CD4-positive, alpha-beta T cell treated with Interleukin-2 at 100 ng/mL for 4 hours (primary cell): ENCODE measurements around the gene PRM3.
"Not testable (repeated sequence)": the region's sequence is repeated elsewhere in the genome, so short reads cannot be mapped to it uniquely, and the experiment has no call there.

ENCODE experiments used
- DNase-seq: peaks from one replicate; pipeline ENCODE4 v3.0.0-alpha.2; 2020; ENCODE audit warnings: low spot score

Gene PRM3

DNA sequence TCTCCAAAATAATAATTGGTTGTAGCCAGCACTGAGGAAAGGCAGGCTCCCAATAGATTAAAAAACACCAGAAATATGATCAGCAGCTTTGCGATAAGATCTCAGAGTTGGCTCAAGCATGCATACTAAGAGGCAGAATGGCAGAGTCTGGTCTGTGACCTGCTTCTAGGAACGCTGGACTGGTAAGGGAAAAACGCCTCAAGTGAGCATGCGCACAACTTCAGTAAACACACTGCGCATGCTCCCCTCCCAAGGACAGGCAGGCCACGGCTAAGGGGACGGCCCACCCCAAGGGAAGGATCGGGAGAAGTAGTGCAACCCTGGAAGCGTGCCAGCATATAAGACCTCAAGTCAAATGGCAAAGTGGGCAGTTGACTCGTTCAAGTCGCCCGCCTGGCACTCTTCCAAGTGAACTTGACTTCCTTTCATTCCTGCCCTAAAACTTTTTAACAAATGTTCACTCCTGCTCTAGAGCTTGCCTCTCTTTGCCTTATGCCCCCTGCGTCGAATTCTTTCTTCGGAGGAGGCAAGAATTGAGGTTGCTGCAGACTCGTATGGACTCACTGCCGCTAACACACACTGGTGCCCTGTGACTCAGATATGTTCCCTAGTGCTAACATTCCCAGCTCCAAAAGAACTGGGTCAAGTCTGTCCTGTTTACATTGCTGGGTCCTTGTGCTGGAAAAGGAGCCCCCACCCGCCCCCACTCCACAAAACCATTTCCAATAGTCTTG, 30.1 kb upstream of the PRM3 start:
- DNase-seq, result no peak

DNA sequence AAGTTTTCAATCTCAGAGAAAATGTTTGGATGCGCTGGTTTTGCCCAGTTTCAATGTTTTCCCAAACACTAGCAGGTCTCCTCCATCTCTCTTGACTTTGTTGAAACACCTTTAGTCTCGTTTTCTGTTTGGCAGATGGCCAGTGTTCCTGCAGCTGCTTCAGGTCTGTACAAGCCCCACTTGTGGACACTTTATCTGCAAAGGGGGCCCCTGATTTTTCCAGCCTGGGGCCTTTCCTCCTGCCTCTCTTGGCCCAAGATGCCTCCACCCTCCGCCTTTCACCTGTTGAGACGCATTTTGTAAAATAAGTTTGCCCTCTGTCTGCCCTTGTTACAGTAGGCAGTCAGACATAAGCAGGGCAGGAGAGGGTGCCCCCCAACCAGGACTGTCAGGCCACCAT, 29.5 kb upstream of the PRM3 start:
- no peak for DNase-seq

DNA sequence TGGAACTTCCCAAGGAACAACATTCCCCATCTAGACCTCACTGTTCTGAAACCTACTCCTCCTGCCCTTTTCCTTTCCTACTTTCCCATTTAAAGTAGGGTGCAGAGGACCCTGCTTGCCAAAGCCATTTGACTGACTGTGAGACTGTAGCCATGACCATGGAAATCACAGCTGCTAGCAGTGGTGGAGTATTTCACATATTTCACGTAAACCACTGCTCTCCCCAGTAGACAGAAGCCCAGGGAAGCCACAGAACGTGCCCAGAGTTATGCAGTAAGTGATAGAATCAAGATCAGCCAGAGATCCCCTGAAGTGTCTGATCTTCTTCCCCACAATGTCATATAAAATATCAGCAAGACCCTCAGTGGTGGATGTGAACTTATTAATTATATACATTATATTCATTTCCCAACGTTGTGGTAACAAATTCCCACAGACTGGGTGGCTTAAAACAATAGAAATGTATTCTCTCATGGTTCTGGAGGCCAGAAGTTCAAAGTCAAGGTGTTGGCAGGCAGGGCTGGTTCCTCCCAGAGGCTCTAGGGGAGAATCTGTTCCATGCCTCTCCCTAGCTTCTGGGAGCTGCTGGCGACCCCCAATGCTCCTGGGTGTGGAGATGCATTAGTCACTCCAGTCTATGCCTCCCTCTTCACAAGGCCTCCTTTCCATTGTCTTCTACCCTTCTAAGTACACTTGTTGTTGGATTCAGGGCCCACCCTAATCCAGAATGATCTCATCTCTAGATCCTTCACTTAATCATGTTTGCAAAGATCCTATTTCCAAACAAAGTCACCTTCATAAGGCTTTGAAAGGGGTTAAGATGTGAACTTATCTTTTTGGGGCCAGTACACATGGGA, 28.4 kb upstream of the PRM3 start:
- DNase-seq, result no peak

DNA sequence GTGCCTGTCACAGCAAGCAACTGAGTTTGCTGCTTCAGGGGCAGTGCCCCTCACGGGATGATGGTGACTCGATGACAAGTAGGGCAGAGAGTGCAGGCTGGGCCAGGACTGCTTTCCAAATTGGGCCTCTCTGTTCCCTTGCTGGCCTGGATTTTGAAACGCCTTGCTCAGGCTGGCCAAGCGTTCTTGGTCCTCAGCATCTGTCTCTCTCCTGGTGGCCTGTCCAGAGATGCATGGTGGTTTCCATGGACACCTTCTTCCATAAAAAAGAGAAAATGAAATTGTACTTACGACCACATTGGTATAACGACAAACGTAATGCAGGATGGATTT, 27.1 kb upstream of the PRM3 start:
- DNase-seq, result no peak

DNA sequence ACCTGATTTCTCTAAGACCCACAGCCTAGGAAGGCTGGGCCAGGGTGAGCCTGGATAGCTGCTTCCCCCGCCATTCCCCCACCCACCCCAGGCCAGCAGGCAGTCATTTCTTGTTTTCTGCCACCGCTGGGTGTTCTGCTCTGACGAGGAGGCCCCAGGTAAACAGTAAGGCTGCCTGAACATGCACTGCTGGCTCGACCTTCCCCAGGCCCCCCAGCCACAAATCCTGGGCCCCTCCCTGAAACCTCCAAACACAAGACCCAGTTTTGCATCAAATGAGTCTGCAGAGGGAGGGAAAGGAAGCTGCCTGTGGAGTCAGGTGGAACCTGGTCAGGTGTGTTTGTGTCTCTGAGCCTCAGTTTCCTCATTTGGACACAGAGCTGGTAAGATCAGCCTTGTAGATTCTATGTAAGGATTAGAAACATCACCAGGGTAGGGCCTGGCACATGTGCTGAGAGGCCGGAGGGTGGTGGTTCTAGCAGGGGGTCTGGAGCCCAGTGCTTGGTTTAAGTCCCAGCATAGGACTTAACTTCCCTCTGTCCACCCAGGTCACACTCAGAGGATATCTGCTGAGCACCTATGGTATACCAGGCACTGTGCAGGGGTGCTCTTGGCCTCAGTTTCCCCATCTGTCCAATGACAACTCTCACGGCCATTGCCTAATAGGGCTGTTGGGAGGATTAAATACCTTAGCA, 26.6 kb upstream of the PRM3 start:
- DNase-seq, result no peak

DNA sequence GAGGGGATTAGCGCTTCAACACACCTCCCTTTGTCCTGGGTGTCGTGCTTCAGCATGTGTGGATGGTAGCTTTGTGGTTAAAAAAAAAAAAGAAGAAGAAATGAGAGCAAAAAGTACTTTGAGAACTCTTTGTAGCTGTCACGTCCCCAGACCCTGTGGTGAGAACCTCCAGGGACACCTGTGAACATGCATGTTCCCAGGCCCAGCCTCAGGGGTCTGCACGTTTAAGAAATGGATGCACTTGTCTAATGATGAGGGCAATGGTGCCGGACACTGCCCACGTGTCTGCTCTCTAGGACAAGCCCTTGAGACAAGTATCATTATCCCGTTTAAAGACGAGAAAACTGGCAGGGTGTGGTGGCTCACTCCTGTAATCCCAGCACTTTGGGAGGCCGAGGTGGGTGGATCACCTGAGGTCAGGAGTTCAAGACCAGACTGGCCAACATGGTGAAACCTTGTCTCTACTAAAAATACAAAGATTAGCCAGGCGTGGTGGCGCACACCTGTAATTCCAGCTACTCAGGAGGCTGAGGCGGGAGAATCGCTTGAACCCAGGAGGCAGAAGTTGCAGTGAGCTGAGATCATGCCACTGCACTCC, 25.6 kb upstream of the PRM3 start:
- not testable (repeated sequence) for DNase-seq

DNA sequence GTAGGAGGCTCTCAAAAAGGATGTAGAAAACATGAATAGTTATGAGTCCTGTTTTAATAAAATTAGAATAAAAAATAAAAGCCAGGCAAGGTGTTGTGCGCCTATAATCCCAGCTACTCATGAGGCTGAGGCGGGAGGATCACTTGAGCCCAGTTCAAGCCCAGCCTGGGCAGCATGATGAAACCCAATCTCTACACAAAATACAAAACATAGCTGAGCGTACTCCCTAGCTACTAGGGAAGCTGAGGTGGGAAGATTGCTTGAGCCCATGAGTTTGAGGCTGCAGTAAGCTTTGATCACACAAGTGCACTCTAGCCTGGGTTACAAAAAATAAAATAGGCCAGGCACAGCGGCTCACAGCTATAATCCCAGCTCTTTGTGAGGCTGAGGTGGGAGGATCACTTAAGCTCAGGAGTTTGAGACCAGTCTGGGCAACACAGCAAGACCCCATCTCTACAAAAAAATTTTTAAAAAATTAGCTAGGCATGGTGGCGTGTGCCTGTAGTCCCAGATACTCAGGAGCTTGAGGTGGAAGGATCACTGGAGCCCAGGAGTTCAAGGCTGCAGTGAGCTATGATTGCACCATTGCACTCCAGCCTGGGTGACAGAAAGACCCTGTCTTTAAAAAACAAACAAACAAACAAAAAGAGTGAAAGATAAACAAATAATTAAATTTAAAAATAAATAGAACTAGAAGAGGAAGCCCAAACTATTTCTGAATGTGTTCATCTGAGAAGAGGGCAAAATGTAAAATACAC, 24.9 kb upstream of the PRM3 start:
- no peak for DNase-seq

DNA sequence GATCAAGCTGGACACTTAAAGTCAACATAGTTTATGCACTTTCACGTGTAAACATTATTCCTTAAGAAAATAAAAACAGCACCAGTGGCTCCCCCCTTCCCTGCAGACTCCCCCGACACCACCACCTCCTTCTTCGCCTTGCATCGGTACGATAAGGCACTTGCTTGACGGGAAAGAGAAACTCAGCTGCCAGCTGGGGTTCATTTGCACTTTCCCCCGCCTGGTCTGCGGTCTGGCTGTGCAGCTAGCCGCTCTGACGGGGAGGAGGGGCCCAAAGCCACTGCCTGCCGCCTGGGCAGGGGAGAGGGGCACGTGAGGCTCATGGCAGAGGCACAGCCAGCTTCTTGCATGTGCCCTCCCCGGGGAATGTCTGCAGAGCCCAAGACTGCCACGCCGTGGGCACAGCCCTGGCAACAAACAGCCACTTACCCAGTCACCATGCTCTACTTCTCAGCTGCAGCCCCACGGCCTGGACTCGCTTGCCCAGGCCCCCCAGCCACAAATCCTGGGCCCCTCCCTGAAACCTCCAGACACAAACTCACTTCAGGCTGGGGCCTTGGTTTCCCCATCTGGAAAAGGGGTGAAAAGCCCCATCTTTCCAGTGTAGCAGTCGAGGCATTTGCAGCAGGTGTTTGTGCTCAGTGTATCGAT, 24.2 kb upstream of the PRM3 start:
- peak; percentile 57 for DNase-seq

DNA sequence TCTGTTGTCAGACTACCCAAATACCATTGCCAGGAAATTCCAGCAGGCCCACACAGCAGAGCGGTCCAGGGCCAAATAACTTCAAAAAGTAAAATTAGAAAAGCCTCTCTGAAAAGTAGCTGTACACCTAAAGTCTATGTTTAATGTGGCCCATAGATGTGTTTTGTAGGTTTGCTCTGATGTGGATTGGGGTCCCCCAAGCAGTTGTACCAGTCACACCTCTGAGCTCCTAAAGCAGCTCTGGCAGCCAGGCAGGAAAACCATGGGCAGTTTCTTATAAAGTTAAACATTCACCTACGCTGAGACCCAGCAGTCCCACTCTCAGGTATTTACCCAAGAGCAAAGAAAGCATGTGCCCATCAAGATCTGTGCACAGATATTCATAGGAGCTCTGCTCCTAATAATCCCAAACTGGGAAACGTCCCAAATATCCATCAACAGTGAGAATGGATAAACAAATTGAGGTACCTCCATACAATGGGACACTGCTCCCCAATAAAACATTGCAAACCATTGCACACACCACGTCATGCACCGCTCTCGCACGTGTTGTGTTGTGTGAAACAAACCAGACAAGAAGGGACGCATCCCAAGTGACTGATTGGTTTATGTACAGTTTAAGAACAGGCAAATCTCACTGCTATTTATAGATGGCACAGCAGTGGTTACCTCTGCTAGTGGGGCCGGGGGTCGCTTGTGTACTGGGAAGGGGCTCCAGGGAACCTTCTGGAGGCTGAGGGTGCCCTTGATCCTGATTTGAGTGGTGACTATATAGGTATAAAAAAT, 23.5 kb upstream of the PRM3 start:
- no peak for DNase-seq

DNA sequence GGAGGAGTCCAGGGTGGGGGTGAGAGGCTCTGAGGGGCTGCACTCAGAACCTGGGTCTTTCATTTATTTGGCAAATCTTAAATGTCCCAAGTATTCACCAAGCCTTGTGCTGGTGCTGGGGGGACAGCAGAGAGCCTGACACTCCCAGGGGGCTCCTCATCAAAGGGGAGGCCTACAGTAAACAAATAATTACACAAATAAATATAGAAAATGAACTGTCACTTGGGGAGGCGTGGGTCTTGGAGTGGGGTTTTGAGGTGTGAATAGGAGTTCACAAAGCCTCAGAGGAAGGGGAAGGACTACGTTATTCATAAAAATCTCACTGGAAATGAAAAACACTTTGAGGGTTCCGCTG, 22.9 kb upstream of the PRM3 start:
- DNase-seq, result no peak

DNA sequence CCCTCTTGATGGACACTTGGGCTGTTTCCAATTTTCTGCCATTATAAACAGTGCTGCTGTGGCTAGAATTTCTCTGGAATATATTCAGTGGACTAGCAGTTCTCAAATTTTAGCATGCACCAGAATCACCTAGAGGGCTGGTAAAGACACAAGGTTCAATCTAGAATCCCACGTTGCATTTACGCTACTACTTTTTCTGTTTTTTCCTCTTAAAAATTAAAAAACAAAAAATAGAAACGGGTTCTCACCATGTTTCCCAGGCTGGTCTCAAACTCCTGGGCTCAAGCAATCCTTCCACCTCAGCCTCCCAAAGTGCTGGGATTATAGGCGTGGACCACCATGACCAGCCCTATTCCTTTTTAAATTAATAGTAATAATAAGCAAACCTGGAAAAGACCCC, 22.2 kb upstream of the PRM3 start:
- DNase-seq, result no peak

DNA sequence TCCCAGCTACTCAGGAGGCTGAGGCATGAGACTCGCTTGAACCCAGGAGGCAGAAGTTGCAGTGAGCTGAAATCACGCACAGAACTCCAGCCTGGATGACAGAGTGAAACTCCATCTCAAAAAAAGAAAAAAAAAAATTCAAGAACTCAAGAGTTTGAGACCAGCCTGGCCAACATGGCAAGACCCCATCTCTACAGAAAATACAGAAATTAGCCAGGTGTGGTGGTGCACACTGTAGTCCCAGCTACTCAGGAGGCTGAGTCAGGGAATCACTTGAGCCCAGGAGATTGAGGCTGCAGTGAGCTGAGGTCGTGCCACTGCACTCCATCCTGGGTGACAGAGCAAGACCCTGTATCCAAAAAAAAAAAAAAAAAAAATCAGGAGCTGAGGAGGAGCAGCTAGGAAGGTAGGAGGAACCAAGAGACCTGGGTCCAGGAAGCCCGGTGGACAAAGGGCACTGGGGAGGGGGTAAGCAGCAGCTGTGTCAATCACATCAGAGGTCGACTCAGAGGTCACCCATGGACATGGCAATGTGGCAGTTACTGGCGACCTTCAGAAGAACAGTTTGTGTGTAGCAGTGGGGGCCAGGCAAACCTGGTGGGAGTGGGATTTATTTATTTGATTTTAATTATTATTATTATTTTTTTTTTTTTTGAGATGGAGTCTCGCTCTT, 18.8 kb upstream of the PRM3 start:
- DNase-seq, result no peak

DNA sequence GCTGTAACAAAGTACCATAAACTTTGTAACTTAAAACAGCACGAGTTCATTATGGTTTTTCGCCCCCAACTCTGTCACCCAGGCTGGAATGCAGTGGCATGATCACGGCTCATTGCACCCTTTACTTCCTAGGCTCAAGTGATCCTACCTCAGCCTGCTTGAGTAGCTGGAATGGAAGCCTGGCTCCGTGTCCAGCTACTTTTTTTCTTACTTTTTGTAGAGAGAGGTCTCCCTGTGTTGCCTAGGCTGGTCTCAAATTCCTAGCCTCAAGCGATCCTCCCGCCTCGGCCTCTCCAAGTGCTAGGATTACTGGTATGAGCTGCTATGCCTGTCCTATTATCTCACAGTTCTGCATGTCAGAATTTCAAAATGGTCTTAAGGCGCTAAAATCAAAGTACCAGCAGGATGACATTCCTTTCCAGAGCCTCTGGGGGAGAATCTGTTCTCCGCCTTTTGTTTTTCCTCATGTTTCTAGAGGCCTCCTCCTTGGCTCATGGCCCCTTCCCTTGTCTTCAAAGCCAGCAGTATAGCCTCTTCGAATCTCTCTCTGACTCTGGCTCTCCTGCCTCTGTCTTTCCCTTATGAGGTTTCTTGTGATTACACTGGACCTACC, 17.8 kb upstream of the PRM3 start:
- DNase-seq, result no peak

DNA sequence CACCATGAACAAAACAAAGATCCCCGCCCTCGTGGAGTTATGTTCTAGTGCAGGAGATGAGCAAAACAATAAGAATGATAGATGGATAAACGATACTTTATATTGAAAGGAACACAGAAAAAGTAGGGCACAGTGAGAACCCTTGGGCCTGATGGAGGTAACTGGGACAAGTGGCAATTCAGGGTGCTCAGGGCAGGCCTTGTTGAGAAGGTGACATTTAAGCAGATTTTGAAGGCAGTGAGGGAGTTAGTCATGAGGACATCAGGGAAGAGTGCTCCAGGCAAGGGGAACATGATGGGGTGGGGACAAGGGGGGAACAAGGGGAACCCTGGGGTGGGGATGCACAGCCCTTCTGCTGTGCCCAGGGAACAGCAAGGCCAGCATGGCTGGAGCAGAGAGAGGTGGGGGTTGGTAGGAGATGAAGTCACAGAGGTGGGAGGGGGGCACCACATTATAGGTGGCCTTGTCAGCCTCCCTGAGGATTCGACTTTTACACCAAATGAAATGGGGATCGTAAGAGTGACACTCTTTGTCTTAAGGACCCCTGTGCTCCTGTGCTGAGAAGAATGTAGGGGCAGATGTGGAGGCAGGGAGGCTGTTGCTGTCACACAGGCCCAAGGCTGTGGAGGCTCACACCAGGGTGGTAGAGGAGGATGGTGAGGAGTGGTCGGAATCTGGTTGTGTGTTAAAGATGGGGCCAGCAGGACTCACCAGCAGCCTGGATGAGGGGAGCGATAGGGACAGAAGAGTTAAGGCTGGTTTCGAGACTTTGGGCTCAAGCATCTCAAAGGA, 16.9 kb upstream of the PRM3 start:
- no peak for DNase-seq

DNA sequence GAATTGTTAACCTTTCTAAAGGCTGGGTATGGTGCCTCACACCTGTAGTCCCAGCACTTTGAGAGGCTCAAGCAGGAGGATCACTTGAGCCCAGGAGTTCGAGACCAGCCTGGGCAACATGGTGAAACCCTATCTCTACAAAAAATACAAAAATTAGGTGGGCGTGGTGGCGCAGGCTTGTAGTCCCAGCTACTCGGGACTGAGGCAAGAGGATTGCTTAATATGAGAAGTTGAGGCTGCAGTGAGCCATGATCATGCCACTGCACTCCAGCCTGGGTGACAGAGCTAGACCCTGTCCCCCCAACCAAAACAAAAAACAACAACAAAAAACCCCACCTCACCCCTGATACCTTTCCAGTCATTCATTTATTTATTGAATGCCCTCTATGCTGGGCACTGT, 16.3 kb upstream of the PRM3 start:
- DNase-seq, result not testable (repeated sequence)

DNA sequence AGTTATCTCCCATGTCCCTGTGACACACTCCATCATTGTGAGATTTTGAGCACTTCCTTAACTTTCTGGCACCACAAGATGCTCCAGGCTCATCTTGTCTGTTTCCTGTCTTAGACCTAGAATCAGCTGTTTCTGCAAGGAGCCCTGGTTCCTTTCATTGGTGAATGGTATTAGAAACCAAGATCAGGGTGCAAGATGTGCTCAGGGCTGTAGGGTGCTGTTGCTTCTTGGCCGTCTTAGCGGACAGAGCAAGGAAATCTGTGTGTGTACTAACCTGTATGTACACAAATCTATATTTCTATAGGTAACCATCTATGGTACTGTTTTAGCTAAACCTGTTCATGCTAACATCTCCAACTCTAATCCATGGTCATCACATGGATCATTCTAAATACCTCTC, 15.8 kb upstream of the PRM3 start:
- DNase-seq, result no peak

DNA sequence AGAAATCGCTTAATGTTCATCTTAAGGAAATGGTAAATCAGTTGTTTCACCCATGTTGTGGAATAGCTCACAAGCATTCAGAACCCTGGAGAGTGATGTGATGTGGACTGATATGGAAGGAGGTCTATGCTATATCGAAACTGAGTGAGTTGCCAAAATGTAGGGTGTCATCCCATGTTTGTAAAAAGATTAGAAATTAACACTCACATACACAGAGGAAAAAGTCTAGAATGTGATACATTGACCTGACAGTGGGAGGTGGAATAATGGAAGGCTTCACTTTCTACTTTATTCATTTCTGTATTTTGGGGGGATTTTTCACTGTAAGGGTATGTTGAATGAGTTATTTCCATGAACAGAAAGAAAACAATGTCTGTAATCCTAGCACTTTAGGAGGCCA, 12.4 kb upstream of the PRM3 start:
- DNase-seq, result no peak

DNA sequence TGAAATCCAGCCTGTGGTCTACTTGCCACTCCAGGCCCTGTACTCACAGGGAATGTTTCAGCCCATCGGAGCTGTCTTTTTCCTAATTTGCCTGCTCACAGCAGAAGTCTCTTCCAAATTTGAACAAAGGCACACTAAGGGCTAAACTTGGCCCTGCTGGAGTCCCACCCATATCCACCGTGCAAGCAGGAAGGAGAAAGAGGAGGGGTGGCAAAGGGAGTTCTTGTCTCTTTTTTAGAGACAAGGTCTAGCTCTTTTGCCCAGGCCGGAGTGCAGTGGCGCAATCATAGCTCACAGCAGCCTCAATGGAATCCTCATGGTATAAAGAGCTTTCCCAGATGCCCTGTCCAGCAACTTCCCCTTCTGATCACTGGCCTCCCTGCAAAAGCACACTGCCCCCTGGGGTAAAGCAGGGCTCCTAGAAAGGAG, 10.4 kb upstream of the PRM3 start:
- DNase-seq, result no peak
